ENCODE data around the gene CDKAL1. TPM values are rescaled to one million over a fixed set of nuclear protein-coding genes. Genes with fewer than 3 reads are reported as not detected.

Gene CDKAL1
- total and polyA plus RNA-seq, 2 of the 8 experiments (the other 6 are each of a cell fraction or from before 2014, with no cell fraction given) = 8.4 to 24.6 TPM

- no peak for TF ChIP-seq CBX8 (IDR thresholded peaks at IDR 0.05; ENCODE audit: borderline replicate concordance, low read depth, low read length)
Observed at GRCh38 chr6:20763296-20763695, 229.0 kb downstream of the CDKAL1 start (continued).

Data from H1 (cell line).